Cerebellar cortex (tissue), 1 donor: ENCODE measurements around the gene RRP9.
"Not testable (repeated sequence)": the region's sequence is repeated elsewhere in the genome, so short reads cannot be mapped to it uniquely, and the experiment has no call there.

Experiments
- DNase-seq: peaks from one replicate; pipeline ENCODE4 v3.0.0-alpha.2; 2015; ENCODE audit warnings: low spot score

RRP9 gene

DNA sequence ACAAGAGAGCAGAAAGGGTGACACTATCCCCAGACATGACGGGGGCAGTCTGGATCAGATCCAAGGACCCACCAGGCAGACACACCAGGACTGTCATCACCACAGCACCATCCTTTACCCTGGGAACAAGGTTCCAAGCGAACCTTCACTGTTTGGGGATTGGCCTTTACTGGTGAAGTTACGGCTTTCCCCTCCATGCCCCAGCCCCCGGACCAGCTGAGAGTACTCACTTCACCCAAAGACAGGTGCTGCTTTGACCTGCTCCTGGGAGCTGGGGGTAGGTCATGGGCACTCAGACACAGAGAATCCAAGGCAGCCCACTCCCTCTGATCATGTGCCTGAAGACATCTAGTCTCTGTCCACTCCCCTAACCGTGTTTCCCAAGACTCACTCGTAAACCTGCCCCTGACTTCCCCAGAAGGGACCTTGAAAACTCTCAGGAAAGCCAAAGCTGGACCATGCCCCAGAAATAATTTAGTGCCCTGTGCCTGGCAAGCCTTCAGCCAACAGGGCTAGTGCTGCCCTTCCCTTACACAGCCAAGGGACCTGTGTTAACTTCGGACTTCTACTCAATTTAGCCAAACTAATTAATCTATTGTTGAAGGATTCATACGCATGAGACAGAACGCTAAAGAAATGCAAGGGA, 2.8 kb downstream of the RRP9 start:
- DNase-seq: no peak

DNA sequence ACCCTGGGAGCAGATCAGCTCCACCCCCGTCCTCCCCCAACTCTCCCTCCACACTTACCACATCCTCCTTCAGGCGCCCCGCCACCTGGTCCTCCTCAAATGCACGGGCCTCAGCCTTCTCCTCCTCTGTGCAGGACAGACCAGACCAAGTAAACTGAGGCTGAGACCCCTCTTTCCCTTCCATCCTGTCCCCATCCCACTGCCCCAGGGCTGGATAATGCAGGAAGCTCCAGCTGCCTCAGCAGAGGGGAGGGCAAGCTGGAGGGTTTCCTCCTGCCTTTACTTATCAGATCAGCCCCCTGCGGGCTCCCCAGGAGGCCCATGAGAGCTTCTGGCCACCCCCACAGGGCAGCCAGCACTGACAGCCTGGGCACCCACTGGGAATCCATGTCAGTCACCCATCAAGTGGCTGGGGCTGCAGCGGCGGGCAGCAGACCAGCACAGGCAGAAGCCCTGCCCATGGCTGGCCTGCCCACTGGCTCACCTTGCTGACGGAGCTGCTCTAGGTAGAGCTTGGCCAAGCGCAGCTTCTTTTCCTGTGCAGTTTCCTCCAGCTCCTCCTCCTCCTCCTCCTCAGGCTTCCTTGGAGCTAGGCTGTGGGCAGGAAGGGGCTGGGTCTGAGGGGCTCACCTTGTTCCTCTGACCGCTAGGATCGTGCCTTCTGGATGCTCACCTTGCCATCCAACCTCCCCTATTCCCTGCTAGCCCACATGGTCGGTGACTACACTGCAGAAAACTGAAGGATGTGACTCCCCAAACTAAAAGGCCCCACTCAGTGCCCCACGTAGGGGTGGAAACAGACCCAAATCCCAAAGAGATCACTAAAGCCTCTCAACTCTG, 3.9 kb downstream of the RRP9 start:
- no peak for DNase-seq

DNA sequence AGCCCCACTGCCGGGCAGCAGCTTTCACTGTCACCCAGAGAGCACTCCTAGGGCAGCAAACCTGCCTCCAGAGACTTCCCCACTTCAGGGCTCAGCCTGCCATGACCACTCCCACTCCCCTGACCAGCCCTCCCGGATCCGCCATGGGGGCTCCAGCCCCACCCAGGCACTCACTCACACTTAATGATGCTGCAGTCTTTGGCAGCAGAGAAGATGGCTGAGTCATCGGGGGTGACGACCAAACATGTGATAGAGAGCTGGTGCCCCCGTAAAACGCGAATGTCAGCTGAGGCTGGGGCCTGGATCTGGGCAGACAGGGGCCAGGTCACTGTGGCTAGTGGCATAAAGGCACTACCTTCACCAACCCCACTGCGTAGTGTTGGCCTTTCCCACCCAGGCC, 4.7 kb downstream of the RRP9 start:
- DNase-seq: no peak

DNA sequence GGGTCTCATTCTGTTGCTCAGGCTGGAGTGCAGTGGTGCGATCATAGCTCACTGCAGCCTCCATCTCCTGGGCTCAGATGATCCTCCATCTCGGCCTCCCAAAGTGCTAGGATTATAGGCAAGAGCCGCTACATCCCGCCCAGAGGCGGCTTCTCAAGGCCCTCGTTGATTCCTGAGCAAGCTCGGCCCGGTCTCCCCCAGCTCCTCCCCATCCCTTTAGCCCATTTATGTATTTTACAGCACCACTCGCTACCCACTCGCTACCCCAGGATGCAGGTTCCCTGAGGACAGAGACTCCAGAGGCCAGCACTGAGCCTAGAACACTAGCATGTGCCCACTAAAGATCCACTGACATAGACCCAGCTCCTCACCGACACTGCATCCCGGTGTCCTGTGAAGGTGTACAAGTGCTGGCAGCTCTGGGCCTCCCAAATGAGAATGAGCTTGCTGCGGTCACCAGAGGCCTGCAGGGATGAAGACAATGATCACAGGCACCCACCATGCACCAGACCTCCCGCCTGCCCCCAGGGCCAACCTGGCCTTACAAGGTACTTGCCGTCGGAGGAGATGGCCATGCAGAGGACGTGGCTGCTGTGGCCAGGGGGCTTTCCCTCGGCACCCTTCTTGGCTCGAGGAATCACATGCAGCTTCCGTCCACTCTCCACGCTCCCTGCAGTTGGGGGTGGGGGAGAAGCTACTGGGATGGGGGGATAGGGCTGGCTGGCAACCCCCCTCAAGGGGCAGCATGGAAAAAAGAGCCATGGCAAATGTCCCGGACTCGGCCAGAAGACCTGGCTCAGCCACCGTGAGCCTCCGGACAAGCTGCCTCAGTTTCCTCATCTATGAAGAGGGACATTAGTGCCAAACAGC, 5.6 kb downstream of the RRP9 start:
- no peak for DNase-seq

DNA sequence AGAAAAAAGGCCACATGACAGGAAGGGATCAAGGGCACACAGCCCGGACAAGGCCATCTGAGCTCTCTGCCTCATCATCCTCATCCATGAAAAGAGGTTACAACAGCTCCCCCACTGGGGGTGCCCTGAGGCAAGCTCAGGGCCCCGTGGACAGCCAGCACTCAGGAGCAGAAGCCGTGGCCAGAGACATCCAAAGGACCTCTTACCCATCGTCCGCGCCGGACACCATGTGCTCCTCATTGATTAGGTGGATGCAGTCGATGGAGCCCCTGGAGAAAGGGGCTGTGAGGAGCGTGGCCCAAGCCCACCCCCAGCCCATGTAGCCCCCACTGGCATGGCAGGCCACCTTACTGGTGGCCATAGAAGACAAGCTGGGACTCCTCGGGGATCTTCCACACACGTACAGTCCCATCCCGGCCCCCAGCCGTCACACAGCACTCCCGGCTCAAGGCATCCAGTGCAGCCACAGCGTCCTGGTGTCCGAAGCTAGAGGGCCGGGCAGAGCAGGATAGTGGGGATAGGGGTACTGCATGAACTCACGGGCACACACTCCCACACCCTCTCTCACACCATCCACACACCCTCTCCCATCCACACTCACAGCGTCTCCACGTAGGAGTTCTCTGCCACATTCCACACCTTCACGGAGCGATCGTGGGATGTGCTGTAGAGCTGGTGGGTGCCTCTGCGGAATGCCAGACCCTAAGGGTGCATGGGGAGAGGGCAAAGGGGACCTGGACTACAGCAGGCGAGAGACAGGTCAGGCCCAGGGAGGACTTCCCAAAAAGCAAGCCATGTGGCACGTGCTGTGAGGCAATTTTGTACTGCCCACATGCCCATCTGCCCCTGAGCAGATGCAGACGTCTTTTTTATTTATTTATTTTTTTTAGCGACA, 6.5 kb downstream of the RRP9 start:
- no peak for DNase-seq

DNA sequence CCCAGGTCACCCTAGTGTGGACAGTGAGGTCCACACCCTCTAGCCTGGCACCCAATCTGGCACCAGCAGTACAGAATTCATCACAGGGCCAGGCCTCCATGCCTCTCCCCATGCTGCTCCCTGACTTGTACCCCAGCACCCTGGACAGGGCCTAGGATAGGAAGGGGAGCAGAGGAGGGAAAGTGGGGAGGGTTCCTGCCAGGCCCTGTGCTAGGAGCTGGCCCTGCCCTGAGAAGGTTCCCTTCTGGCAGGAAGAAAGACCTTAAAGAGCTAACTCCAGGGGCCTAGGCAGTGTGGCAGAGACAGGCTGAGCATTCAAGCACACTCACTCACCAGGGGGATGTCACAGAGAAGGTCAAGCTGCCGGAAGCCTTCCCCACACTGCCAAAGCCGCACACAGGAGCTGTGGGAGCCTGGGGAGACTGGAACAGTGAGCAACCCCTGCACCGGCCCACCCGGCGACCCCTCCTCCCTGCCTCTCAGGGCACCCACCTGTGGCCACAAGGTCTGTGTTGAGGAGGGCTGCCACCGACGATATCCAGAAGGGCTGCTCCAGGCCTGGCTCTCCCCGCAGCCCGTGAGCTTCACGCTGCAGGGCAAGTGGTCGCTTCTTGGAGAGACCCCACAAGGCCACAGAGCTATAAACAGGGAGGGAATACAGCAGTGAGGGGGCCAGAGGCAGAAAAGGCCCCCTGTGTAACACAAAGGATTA, 7.4 kb downstream of the RRP9 start:
- no peak for DNase-seq

DNA sequence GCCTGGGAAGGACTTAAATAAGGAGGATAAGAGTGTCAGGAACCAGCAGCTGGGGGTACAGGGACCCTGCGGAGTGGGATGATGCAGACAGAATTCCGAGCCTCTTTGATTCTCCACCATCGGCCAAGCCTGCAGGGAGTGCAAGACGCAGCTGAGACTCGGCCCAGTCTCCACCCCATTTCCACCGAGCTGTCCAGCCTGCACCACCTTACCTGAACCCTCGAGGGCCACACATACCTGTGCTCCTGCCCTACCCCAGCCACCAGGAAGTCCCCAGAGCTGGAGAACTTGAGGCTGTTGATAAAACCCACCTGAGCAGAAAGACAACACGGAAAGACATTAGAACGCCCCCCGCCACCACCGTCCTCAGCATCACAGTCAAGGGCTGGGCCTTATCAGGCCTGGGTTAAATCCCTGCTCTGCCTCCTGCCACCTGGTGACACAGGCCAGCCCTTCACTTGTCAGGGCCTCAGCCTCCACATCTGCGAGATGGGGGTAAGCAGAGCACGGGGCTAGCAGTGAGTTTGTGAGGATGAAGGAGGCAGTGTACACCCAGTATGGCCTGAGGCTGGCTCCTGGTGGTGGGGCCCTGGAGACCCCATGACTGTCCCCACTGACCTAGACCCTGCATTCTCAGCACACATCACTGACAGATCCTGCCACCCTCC, 8.1 kb downstream of the RRP9 start:
- DNase-seq: no peak

DNA sequence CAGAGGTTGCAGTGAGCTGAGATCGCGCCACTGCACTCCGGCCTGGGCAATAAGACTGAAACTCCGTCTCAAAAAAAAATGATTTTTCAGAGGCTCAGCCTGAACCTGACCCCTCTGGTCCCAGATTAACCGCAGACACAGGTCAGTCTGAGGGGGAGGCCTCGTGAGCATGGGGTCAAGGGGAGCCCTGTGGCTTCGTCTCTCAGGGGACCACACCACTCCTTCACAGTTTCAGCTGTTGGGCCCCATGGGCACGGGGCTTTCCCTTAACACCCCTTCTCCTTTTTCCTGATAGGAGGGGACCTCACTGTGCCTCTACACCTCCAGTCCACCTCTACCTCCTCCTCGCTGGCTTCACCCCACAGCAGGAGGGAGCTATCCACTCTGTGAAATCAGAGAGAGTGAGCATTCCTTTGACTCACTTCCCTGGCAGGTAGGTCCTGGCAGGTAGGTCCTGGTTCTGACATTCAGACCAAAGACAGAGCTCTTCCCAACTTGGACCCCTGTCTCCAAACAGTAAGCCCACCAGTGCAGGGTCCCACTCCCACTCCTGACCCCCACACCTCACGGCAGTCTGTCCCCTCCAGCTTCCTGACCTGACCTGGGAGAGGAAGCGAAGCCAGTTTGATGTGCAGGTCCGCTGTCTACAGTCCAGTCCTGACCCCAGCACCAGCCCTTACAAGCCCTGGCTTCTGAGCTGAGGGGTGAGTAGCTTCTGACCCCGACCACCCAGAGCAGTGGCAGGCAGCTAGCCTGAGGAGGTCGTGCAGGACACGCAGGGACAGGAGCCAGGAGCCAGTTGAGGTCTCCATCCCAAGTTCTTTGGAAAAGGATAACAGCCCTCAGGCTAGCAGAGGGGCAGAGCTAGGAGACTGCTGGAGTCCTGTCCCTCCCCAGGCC, 9.0 kb downstream of the RRP9 start:
- no peak for DNase-seq

DNA sequence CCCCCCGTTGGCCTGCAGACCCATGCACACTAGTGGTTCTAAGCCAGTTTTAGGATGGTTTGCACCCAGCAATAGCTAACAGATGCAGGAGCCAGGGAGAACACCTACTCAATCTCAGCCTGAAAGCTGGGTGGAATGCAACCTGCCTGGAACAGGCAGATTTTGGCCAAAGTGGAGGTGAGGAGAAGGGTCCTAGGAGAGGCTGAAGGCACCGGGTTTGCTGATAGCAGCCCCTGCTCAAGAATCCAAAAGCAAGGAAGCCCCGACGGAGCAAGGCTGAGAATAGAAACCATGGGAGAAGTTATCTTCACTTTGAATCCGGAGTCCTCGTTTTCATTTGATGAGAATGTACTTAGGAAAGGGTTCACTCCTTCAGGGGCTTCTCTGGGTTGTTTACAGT, 9.9 kb downstream of the RRP9 start:
- no peak for DNase-seq

DNA sequence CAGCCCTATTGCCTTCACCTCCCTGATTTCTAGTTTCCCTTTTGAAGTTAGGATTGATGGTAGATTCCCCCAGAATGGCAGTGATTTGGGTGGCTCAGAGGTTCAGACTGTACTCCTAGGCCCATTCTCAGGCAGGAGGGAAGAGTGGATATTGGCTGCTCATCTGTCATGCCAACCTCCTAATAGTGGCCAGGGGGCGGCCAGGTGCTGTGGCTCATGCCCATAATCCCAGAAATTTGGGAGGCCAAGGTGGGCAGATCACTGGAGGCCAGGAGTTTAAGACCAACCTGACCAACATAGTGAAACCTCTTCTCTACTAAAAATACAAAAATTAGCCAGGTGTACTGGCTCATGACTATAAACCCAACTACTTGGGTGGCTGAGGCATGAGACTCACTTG, 11.3 kb downstream of the RRP9 start:
- DNase-seq: no peak

DNA sequence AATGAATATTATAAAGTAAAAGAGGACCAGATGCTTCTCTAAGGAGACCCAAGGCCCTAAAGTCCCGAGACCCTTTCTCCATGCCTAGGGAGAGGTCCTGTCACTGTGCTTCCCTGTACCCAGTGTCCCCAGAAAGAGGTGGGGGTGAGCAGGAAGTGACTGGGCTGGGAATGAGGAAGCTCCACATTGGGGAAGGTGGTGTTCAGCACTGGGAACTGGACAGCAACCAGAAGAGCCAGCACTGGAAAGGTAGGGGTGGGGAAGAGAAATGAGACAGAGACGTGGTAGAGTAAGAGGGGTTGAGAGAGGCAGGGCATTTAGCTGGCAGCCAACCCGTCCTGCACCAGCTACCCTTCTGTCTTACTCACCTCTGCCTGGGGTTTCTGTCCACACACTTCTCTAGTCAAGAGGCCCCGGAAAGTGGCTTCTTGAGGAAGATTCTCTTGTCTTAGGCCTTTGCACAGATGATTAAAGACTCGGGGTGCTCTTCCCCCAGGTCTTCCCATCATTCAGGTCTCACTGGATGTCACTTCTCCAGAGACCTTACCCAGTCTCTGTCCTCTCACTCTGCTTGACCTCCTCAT, 12.2 kb downstream of the RRP9 start:
- DNase-seq: no peak

DNA sequence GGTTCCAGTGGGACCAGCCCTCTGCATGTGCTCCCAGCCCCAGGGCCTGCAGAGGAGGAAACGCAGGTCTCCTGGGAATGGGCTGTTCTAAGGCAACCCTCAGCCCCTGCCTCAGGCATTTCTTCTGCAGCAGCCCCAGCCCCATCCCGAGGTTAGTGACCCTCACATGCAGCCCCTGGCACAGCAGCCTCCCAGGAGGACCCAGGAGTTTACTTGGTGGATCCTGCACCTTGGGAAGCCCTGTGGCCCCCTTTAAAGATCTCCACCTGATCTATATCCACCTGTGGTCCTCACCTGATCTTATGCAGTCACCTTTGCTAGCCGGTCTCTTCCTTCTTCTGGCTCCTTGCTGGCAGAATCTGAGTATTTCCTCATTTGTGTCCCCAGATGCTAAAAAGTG, 12.7 kb downstream of the RRP9 start:
- not testable (repeated sequence) for DNase-seq

DNA sequence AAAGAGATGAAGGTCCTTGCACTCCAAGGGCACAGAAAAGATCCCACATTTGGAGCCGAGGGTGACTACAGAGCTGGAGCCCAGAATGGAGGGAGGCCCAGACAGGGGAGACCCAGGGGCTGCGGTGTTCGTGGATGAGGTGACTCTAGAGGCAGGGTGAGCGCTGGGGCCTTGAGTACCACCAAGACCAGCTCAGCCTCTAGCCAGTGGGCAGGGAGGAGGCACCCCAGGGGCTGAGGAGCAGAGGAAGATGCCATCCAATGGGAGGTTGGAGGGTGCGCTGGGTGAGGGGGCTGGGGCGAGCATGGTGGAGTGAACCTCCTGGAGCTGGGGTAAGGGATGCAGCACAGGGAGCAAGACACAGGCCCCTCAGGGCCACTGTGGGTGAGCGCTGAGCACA, 13.3 kb downstream of the RRP9 start:
- DNase-seq: no peak

DNA sequence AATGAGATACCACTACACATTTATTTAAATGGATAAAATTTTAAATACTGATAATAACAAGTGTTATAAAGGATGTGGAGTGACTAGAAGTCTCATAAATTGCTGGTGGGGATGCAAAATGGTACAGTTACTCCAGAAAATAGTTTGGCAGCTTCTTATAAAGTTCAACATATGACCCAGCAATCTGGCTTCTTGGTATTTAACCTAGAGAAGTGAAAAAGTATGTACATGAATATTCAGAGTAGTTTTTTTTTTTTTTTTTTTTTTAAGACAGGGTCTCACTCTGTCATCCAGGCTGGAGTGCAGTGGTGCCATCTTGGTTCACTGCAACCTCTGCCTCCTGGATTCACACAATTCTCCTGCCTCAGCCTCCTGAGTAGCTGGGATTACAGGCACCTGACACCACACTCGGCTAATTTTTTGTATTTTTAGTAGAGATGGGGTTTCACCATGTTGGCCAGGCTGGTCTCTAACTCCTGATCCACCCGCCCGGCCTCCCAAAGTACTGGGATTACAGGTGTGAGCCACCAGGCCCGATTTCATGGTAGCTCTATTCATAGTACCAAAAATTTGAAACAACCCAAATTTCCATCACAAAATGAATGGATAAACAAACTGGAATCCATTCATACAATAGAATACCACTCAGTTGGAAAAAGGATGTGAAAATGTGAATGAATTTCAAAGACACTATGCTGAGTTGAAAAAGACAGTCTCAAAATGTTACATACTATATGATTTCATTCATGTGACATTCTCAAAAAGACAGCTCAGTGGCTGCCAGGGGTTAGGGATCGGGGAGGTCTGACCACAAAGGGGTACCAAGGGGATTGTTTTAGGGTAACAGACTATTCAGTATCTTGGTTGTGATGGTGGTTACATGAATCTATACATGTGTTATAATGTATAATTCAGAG, 14.4 kb downstream of the RRP9 start:
- no peak for DNase-seq

DNA sequence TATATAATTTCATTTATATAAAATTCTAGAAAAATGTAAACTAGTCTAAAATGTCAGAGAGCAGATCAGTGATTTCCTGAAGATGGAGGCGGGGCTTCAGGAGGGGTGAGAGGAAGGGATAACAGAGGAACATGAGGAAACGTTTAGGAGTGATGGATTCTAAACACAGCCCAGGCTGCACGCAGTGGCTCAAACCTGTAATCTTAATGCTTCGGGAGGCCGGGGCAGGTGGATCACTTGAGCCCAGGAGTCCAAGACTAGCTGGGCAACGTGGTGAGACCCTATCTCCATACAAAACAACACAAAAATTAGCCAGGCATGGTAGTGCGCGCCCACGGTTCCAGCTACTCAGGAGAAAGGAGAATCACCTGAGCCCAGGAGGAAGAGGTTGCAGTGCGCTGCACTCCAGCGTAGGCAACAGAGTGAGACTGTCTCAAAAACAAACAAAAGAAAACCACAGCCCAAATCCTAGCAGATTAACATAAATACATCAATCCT, 20.6 kb downstream of the RRP9 start:
- no peak for DNase-seq

DNA sequence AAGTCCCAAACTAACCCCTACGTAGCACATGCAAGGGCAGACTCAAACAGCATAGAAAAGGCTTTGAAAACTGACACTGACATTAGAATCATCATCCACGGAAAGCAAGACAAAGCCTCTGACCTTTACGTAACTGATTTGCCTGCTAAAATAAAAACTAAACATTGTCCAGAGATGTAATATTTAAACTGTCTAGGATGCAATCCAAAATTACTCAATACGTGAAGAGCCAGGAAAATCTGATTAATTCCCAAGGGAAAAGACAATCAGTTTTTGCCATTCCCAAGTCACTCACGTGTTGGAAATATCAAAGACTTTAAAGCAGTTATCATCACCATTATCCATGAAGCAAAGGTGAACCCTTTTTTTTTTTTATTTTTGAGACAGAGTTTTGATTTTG, 25.3 kb downstream of the RRP9 start:
- no peak for DNase-seq

DNA sequence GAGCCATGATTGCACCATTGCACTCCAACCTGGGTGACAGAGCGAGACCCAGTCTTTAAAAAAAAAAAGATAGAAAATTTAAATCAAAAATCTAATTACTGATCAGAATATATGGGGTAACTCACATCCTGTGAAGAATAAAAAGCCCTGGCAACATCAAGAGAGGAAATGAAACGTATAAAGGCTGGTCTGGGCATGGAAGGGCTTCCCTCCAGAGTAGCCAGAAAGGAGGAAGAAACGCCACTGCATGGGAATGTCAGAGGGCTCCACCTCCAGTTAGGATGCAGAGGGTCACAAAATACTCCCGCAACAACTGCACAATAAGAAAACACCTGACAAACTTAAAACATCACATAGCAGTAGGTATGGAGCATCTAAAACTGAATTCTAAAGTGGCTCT, 33.7 kb downstream of the RRP9 start:
- no peak for DNase-seq
